GM19372 (cell line): Measurements from ENCODE around the gene STX16.
"Not testable (repeated sequence)": the region's sequence is repeated elsewhere in the genome, so short reads cannot be mapped to it uniquely, and the experiment has no call there.

ENCODE experiments used
- ATAC-seq: cut with Tn5 transposase; IDR thresholded peaks from one replicate; pipeline ENCODE4 v1.9.1; 2021; ENCODE audit warnings: mild to moderate bottlenecking, low read depth, moderate library complexity; ENCODE audit not compliant: unreplicated experiment

Gene STX16

GRCh38 chr20:58634521-58635278 lies 16.4 kb upstream of the STX16 start:
- ATAC-seq: no peak

GRCh38 chr20:58635279-58635665 lies 15.8 kb upstream of the STX16 start:
- no peak for ATAC-seq

DNA sequence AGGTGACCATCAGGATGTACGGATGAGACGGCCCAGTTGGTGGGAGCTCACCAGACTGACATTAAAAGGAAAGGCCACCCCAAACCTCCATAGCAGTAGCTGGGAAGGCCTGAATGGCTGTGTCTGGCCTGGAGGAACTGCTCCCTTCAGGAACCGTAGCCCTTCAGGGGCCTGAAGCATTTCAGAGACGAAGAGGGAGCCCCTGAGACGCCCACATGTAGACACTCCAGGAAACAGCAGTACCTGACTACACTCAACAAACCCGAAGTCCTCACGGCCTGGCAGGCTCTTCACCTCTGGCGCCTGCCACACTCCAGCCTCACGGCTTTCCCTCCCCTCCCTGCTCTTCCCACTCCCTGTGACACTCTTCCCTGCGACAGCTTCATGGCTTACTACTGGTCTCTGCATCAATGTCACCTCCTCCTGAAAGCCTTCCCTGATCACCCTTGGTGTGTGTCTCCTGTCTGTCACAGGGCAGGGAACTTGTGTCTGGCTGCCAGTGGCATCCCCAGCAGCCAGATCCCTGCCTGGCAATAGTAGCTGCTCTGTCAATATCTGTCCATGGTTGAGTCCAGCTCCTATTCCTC lies 14.6 kb upstream of the STX16 start:
- ATAC-seq: no peak

DNA sequence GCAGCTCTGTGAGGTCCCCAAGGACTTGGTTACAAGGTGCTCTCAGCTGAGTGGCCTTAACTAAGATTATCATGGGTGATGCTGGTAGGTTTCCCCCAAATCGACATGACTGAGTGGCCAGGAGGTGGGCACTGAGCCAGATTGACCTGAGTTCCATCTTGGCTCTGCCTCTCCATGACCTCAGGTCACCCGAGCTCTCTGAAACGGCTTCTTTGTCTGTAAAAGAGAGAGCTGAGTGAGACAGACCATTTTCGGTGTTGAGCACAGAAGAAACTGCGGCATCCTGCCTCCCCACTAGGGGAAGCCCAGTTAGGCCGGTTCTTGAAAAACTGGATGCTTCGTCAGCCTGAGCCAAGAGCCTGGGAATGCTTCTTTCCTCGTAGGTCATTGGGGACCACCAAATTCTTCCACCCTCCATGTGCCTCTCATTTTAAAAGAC lies 14.1 kb upstream of the STX16 start:
- ATAC-seq: no peak

DNA sequence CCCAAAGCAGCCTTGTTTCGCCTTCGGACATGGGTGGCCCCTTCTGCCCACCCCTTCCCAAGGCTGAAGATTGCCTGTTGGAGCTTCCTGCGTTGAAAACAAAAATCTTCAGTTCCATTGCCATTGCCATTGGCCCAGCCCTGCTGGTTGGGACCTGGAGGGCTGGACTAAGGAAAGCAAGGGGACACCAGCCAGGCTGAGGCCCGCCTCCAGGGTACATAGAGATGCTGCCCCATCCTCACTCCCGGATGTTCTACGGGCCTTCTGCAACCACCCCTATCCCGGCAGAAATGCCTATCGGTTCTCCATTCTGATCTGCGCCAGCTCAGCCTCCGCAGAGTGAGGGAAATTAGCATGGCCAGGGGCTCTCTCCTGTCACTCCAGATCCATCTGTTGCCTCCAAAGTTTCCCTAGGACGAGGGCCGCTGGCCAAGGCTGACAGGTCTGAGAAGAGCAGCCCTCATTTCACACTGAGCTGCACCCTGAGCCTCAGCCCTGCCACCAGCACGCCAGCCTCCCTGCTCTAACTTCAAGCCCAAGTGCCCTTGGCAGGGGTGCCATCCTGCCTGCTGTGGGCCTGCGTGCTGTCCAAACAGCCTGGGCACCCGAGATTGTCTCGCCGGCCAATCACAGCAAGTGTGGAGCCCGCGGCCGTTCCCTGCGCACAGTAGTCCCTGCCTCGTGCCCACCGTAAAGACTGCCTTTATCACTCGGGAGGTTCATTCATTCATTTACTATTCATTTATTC lies 13.4 kb upstream of the STX16 start:
- ATAC-seq: no peak

DNA sequence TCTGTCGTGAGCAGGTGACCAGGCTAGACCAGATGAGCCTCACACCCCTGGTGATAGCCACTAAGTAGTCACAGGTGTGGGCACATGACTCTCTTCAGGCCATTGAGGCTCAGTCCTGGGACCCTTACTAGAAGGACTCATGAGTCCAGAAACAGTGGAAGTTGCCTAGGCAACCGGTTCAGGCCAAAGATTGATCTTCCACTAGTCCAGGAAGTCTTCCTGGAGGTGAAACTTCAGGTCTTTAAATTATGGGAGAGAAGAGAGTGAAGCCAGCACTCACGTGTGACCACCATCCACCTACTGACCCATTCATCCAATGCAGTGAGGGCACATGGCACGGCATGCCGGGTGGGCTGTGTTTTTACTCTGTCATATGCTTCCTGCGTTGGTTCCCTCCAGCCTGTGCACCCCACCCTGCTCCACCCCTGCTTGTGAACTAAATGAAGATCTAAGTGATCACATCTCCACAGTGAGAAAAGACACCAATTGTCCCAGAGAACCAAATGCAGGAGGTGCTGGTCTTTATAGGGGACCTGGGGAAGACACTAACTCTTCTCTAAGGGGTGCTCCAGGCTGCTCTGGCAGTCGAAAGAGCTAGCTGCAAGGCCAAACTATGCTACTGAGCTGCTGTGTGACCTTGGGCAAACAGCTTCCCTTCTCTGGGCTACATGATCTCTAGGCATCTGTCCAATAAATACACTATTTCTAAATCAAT lies 12.5 kb upstream of the STX16 start:
- ATAC-seq: no peak

DNA sequence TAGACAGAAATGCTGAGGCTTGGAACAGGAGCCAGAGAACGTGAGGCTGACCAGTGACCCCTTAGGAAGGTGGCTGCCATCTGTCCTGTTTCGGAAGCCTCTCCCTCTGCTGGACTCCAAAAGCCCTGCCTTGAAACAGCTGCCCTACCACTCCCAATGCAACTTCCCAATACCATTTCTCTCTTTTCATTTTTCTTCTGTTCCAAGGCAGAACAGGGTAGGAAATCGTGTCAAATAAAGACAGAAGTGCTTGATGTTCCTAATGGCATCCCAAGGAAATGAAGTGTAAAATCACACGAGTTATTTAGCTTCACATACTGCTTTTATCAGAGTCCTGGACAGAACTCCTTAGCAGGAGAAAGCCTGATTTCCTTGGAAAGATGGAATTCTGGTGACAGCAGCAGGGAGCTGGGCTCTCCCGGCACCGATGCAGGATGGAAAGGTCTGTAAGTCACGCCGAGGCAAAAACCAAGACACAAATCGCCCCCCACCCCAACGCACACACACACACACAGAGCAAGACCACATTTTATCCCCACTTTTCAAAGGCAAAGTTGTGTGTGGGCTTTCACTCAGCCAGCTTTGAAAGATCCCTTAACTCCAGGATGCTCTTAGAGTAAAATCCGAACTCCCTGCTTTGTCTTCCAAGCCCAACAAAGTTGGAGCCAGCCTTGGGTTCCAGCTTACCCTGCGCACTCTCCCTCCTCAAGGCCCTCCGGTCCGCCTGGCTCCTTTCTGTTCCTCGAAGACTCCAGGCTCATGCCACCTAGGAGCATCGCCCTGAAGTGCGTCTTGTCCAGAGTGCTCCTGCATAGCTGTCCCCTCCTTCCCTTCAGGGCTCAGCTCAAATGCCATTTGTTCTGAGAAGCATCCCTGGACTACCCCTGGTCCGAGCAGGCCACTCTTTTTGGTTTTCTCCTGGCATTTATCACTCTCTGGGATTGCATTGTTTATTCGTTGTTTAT lies 11.6 kb upstream of the STX16 start:
- ATAC-seq: no peak

- ATAC-seq: no peak
Observed at GRCh38 chr20:58640446-58640845, 10.6 kb upstream of the STX16 start.

- no peak for ATAC-seq
Observed at GRCh38 chr20:58642441-58642840, 8.6 kb upstream of the STX16 start.

GRCh38 chr20:58642896-58643295 lies 8.2 kb upstream of the STX16 start:
- not testable (repeated sequence) for ATAC-seq

DNA sequence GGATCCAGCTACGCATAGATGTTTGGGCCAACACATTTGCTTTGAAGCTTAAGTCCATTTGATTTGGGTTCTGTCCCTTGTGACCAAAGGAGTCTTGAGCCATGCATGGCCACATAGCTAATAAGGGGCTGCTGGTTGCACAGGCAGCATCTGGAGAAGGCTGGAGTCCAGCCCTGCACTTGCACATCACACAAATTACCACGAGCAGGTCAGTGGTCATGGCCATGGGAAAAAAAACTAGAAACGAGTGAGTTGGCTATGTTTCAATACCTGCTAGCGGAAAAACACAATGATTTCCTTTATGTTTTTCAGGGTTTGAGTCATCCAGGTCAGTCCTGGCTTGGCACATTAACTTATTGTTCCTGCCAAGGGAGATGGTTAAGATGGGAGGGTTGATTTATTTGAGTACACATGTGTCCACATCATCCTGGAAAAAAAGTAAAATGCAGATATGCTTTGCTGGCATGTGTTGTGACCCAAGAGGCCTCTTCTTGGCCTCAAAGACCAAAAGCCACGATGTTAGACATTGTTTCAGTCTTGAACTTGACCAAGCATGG lies 5.6 kb upstream of the STX16 start:
- no peak for ATAC-seq

GRCh38 chr20:58646257-58646656 lies 4.8 kb upstream of the STX16 start:
- ATAC-seq: no peak

DNA sequence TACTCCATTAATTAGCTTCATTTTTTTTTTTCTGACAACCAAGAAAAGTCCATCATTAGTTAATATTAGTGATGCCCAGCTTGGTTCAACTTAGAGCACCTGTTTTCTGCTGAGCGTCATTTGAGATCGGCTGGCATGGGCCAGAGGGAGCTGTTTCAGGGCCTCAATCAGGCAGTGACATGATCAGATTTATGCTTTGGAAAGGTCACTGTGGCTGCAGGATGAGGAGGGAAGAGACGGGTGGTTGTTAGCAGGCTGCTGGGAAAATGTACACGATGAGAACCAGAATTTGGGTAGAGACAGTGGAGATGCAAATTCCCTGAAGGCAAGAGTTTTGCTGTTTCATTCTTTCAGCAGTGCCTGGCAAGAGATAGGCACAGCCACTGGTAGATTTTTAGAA lies 4.4 kb upstream of the STX16 start:
- ATAC-seq: no peak

GRCh38 chr20:58647162-58647795 lies 3.8 kb upstream of the STX16 start:
- no peak for ATAC-seq

DNA sequence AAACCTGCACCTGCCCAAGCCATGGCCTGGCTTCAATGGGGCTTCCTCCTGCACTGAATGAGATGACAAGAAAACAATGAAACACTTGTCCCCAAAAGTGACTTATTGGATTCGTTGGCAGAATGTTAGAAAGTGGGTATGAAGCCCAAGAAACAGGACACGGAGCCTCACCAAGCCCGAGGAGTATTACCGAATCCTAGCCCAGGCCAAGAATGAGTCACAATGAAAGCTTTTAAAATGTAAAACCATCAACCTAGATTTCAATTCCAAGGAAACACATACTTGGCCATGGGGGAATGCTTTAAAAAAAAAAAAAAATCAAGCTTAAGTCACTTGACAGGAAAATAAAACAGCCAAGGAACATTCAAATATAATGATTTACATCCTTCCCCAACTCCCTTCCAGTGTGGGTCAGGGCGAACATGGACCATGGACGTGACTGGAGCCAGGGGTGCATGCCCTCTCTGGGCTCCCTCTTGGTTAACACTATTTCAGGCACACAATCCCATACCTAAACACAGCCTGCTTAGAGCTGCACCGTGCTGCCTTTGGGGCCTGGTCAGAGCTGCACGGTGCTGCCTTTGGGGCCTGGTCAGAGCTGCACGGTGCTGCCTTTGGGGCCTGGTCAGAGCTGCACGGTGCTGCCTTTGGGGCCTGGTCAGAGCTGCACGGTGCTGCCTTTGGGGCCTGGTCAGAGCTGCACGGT lies 3.1 kb upstream of the STX16 start:
- no peak for ATAC-seq

- ATAC-seq: not testable (repeated sequence)
Observed at GRCh38 chr20:58648502-58648825, 2.6 kb upstream of the STX16 start.

- ATAC-seq: no peak
Observed at GRCh38 chr20:58649288-58650180, 1.5 kb upstream of the STX16 start.
